Kidney (tissue), 14 donors: ENCODE data around the gene ZFAND3. TPM values are rescaled to one million over a fixed set of nuclear protein-coding genes. Genes with fewer than 3 reads are reported as not detected.

Experiments
- DNase-seq, 5 donors: peaks; one replicate each; pipeline ENCODE4 v3.0.0-alpha.2; 2013 to 2020
- FAIRE-seq: peaks from 2 replicates; lab custom pipeline; 2012; peaks lifted over from hg19 to GRCh38; lab: Jason Lieb, UNC
- H3K27ac ChIP-seq, 2 donors: one replicate each; pipeline ENCODE4 v1.7.0; 2013; ENCODE audit warnings: low read depth in 2 of 2, low read length in 2 of 2, inconsistent platforms in 1 of 2
- H3K27me3 ChIP-seq: one replicate; pipeline ENCODE4 v1.7.1; 2013; ENCODE audit warnings: low read length, inconsistent platforms; ENCODE audit not compliant: control insufficient read depth, insufficient read depth
- H3K36me3 ChIP-seq, 3 donors: one replicate each; pipeline versions ENCODE4 v1.7.0 to v1.7.1; 2013; ENCODE audit warnings: low read length in 3 of 3, control low read depth in 1 of 3, inconsistent platforms in 1 of 3; ENCODE audit not compliant: insufficient read depth in 3 of 3, control insufficient read depth in 2 of 3
- H3K4me1 ChIP-seq, 3 donors: one replicate each; pipeline versions ENCODE4 v1.7.0 to v1.7.1; 2013; ENCODE audit warnings: low read length in 3 of 3, inconsistent platforms in 1 of 3, low read depth in 1 of 3; ENCODE audit not compliant: control insufficient read depth in 2 of 3, insufficient read depth in 2 of 3
- H3K4me3 ChIP-seq, 3 donors: one replicate each; pipeline versions ENCODE4 v1.7.0 to v1.8.1; 2013; ENCODE audit warnings: low read length in 3 of 3, control low read depth in 1 of 3, inconsistent platforms in 1 of 3
- H3K9ac ChIP-seq, 3 donors: one replicate each; pipeline versions ENCODE4 v1.7.0 to v1.7.1; 2013; ENCODE audit warnings: low read length in 3 of 3, control low read depth in 1 of 3, inconsistent platforms in 1 of 3
- H3K9me3 ChIP-seq, 3 donors: one replicate each; pipeline versions ENCODE4 v1.7.0 to v1.7.1; 2013; ENCODE audit warnings: low read length in 3 of 3, control low read depth in 1 of 3, inconsistent platforms in 1 of 3; ENCODE audit not compliant: control insufficient read depth in 2 of 3, insufficient read depth in 1 of 3
- CTCF ChIP-seq: IDR thresholded peaks from 3 replicates; pipeline ENCODE4 v1.5.1; 2012; ENCODE audit warnings: mild to moderate bottlenecking, moderate library complexity, borderline replicate concordance; ENCODE audit not compliant: insufficient read depth; ENCODE audit errors: extremely low read depth
- intact Hi-C: fragments of 100-400 bp; cut with DNase I; formaldehyde crosslinking; loops from one replicate; pipeline ENCODE4 v1.11.1; 2022
- polyA plus RNA-seq: library from polyadenylated mRNA; stranded (reverse); fragments of 350-450 nt; fragmentation: Illumina TruSeq; extraction: RNeasy Lipid Tissue Mini Kit (QIAGEN cat#74804); gene quantifications from one replicate; pipeline ENCODE4 v1.2.3, GENCODE V29; 2014; ENCODE audit warnings: low read depth, low replicate concordance; ENCODE audit not compliant: insufficient read depth
- total RNA-seq: library from RNA; stranded (reverse); fragmentation: NEBNext Ultra II Directional; extraction: Animal tissue kit (Norgen Biotek cat#: 25700); gene quantifications from one replicate; pipeline ENCODE4 v1.2.1, GENCODE V29; 2021
- donor health status: control.
- donor health status: control.
- donor health status: control.
- donor health status: control.
- donor health status: control.
- donor health status: DM: yes; HTN: yes; CAD: no.
- donor health status: Normal renal cell carcinoma (clear cell type).

The ZFAND3 gene
- total and polyA plus RNA-seq, 2 donors from 2014 or later: 44.6 to 104 TPM

- FAIRE-seq: no peak
- H3K9me3 ChIP-seq: no peaks in the 10 kb centered on the region
- H3K27ac ChIP-seq: peak overlapping the region in 1 of 2 donors; percentile 48
- no peak overlapping the region for H3K9ac ChIP-seq
- H3K4me3 ChIP-seq: no peak overlapping the region
- peaks cover 0 to 13% (median 3%) of the 10 kb centered on the region in 3 donors for H3K4me1 ChIP-seq
- no peak for TF ChIP-seq CTCF
- H3K27me3 ChIP-seq: no peaks in the 10 kb centered on the region
- DNase-seq: no peak
- H3K36me3 ChIP-seq: no peaks in the 10 kb centered on the region
- intact Hi-C loops: no loop called here
Observed at GRCh38 chr6:38170666-38171355, 351.3 kb downstream of the ZFAND3 start.

- H3K9me3 ChIP-seq: no peaks in the 10 kb centered on the region
- H3K27ac ChIP-seq: peak overlapping the region in 1 of 2 donors; percentile 67
- FAIRE-seq (no peak), DNase-seq (no peak)
- H3K36me3 ChIP-seq: no peaks in the 10 kb centered on the region
- intact Hi-C loops: no loop called here
- peaks cover 0 to 13% (median 3%) of the 10 kb centered on the region in 3 donors for H3K4me1 ChIP-seq
- H3K27me3 ChIP-seq: no peaks in the 10 kb centered on the region
- no peak for TF ChIP-seq CTCF
- H3K9ac ChIP-seq: no peak overlapping the region
- H3K4me3 ChIP-seq: no peak overlapping the region
Observed at GRCh38 chr6:38171997-38172738, 352.6 kb downstream of the ZFAND3 start.

DNA sequence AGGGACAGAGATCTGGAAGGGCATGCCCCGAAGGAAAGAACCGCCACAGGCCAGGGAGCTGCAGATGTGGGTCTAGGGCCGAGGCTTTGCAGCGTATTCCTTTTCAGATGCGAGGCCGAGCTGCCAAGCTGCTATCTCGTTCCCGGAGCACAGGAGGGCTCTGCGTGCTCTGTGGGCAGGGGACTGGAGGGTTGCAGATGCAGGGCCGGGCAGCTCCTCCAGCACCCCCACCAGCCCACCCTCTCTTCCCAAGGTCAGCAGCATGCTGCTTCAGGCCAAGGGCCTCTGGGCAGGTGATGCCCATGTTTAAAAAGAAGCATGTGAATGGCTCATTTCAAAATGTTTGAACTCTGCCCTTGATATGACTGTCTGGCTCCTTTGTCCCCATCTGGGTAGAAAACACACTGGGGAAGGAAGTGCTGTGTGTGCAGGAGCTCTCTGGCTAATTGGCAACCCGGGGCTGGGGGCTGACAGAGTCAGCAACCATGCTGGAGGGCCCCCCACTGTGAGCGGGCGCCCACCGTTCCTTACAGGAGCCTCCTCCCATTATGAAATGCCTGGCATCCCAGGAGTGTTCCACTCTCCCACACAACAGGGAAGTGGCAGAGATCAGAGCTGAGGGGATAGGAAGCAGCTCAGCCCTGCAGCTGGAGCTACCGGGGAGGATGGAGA lies 353.3 kb downstream of the ZFAND3 start:
- FAIRE-seq (no peak), DNase-seq (no peak)
- Histone ChIP-seq H3K4me1 (peaks cover 0 to 13% (median 3%) of the 10 kb centered on the region in 3 donors), H3K9ac (no peak overlapping the region), H3K27ac (peak overlapping the region in 1 of 2 donors; percentile 67), H3K4me3 (no peak overlapping the region), H3K9me3 (no peaks in the 10 kb centered on the region), H3K27me3 (no peaks in the 10 kb centered on the region), H3K36me3 (no peaks in the 10 kb centered on the region)
- TF ChIP-seq CTCF: no peak
- intact Hi-C loops: no loop called here
